Lung (tissue), 12 donors: Measurements from ENCODE around the gene TCERG1. TPM values are rescaled to one million over a fixed set of nuclear protein-coding genes. Genes with fewer than 3 reads are reported as not detected.

ENCODE experiments used
- ATAC-seq: fragments of 200-7000 bp; cut with Tn5 transposase; one replicate; pipeline ENCODE4 v1.9.1; 2020; ENCODE audit warnings: moderate number of reproducible peaks; ENCODE audit not compliant: insufficient read depth, low FRiP score
- DNase-seq, 3 donors: peaks; one replicate each; pipeline ENCODE4 v3.0.0-alpha.2; 2013 to 2017
- H3K27ac ChIP-seq, 2 donors: one replicate each; pipeline ENCODE4 v1.5.1; 2013; ENCODE audit warnings: mild to moderate bottlenecking in 2 of 2, moderate library complexity in 2 of 2, control low read depth in 1 of 2, inconsistent platforms in 1 of 2, low read depth in 1 of 2, low read length in 1 of 2
- H3K27me3 ChIP-seq, 3 donors: one replicate each; pipeline ENCODE4 v1.5.1; 2013; ENCODE audit warnings: low read length in 2 of 3; ENCODE audit not compliant: control insufficient read depth in 3 of 3, insufficient read depth in 3 of 3
- H3K36me3 ChIP-seq, 4 donors: one replicate each; pipeline ENCODE4 v1.5.1; 2013; ENCODE audit warnings: low read length in 4 of 4, mild to moderate bottlenecking in 1 of 4, moderate library complexity in 1 of 4; ENCODE audit not compliant: control insufficient read depth in 4 of 4, insufficient read depth in 4 of 4
- H3K4me1 ChIP-seq, 5 donors: one replicate each; pipeline ENCODE4 v1.5.1; 2013; ENCODE audit warnings: low read length in 5 of 5, mild to moderate bottlenecking in 2 of 5, moderate library complexity in 1 of 5; ENCODE audit not compliant: control insufficient read depth in 5 of 5, insufficient read depth in 5 of 5
- H3K4me3 ChIP-seq: one replicate; pipeline ENCODE4 v1.5.1; 2013; ENCODE audit warnings: mild to moderate bottlenecking, control low read depth, moderate library complexity
- H3K9ac ChIP-seq, 2 donors: one replicate each; pipeline ENCODE4 v1.5.1; 2013; ENCODE audit warnings: low read length in 2 of 2, control low read depth in 1 of 2; ENCODE audit not compliant: insufficient read depth in 1 of 2
- H3K9me3 ChIP-seq, 4 donors: one replicate each; pipeline ENCODE4 v1.5.1; 2013; ENCODE audit warnings: low read length in 3 of 4, mild to moderate bottlenecking in 1 of 4, moderate library complexity in 1 of 4; ENCODE audit not compliant: control insufficient read depth in 4 of 4, insufficient read depth in 3 of 4
- CTCF ChIP-seq: IDR thresholded peaks from 2 replicates; pipeline ENCODE4 v1.5.1; 2012; ENCODE audit warnings: mild to moderate bottlenecking; ENCODE audit errors: control extremely low read depth, extremely low read depth
- WGBS, 2 donors: extraction: QIAGEN DNeasy Blood & Tissue Kit; methylation state at CpG; one replicate each; pipeline ENCODE4 v1.1.7; 2013; 5-methylcytosine and 5-hydroxymethylcytosine counted together
- polyA plus RNA-seq, 2 donors: library from polyadenylated mRNA; stranded (reverse); fragments of 200-250 nt; gene quantifications; one replicate each; pipeline ENCODE4 v1.2.1, GENCODE V29; 2013
- total RNA-seq, 2 donors: library from RNA; depleted of rRNA in 1 of 2; stranded (reverse); fragments of >200 nt in 1 of 2; gene quantifications; one replicate each; pipeline ENCODE4 v1.2.1, GENCODE V29; 2014 to 2021
- donor health status: control.
- donor health status: control.
- donor health status: Bipolar disorder and iron deficiency.
- donor health status: healthy.
- donor health status: DM: yes; HTN: yes; CAD: no.

Gene TCERG1
- total and polyA plus RNA-seq, 4 donors, result 21.1 to 79.2 (median 45.2) TPM

- ATAC-seq (no peak), DNase-seq (no peak)
- H3K9ac ChIP-seq, result no peak overlapping the region
- no peaks in the 10 kb centered on the region for H3K9me3 ChIP-seq
- no peak for TF ChIP-seq CTCF
- WGBS, 2 donors, result 82 to 89% methylated on average over 2 of the region's 2 CpGs
- no peaks in the 10 kb centered on the region for H3K27me3 ChIP-seq
- no peaks in the 10 kb centered on the region for H3K36me3 ChIP-seq
- no peaks in the 10 kb centered on the region for H3K4me1 ChIP-seq
- no peak overlapping the region for H3K27ac ChIP-seq
- no peak overlapping the region for H3K4me3 ChIP-seq
Observed at GRCh38 chr5:146520731-146521130, 73.6 kb downstream of the TCERG1 start.

- no peak for ATAC-seq
- H3K9me3 ChIP-seq, result no peaks in the 10 kb centered on the region
- no peaks in the 10 kb centered on the region for H3K36me3 ChIP-seq
- H3K4me1 ChIP-seq, result no peaks in the 10 kb centered on the region
- H3K9ac ChIP-seq, result no peak overlapping the region
- H3K27me3 ChIP-seq, result no peaks in the 10 kb centered on the region
- H3K4me3 ChIP-seq, result no peak overlapping the region
- 67 to 72% methylated on average over 8 of the region's 8 CpGs for WGBS, 2 donors
- no peak for TF ChIP-seq CTCF
- H3K27ac ChIP-seq, result no peak overlapping the region
- DNase-seq, result peak in 1 of 3 donors; percentile 8
Observed at GRCh38 chr5:146521403-146522106, 74.4 kb downstream of the TCERG1 start.

GRCh38 chr5:146523698-146524097, 76.6 kb downstream of the TCERG1 start:
- no peaks in the 10 kb centered on the region for H3K36me3 ChIP-seq
- no peak overlapping the region for H3K27ac ChIP-seq
- TF ChIP-seq CTCF, result no peak
- H3K9ac ChIP-seq, result no peak overlapping the region
- DNase-seq, result no peak
- no peak overlapping the region for H3K4me3 ChIP-seq
- WGBS, 2 donors, result 76 to 85% methylated on average over 3 of the region's 3 CpGs
- H3K4me1 ChIP-seq, result no peaks in the 10 kb centered on the region
- no peaks in the 10 kb centered on the region for H3K27me3 ChIP-seq
- ATAC-seq, result no peak
- no peaks in the 10 kb centered on the region for H3K9me3 ChIP-seq

GRCh38 chr5:146527785-146528184, 80.7 kb downstream of the TCERG1 start:
- no peak overlapping the region for H3K27ac ChIP-seq
- no peak overlapping the region for H3K9ac ChIP-seq
- no peaks in the 10 kb centered on the region for H3K36me3 ChIP-seq
- no peaks in the 10 kb centered on the region for H3K27me3 ChIP-seq
- TF ChIP-seq CTCF, result no peak
- no peak for ATAC-seq
- no peak overlapping the region for H3K4me3 ChIP-seq
- 82 to 85% methylated on average over 3 of the region's 3 CpGs for WGBS, 2 donors
- no peaks in the 10 kb centered on the region for H3K4me1 ChIP-seq
- H3K9me3 ChIP-seq, result no peaks in the 10 kb centered on the region
- no peak for DNase-seq
